ENCODE measurements around the gene ACAA2. TPM values are rescaled to one million over a fixed set of nuclear protein-coding genes. Genes with fewer than 3 reads are reported as not detected.

Gene ACAA2
- total and polyA plus RNA-seq, 10 of the 15 experiments (the other 5 are each of a cell fraction or from before 2014, with no cell fraction given), result 43.1 to 134 (median 64.6) TPM

DNA sequence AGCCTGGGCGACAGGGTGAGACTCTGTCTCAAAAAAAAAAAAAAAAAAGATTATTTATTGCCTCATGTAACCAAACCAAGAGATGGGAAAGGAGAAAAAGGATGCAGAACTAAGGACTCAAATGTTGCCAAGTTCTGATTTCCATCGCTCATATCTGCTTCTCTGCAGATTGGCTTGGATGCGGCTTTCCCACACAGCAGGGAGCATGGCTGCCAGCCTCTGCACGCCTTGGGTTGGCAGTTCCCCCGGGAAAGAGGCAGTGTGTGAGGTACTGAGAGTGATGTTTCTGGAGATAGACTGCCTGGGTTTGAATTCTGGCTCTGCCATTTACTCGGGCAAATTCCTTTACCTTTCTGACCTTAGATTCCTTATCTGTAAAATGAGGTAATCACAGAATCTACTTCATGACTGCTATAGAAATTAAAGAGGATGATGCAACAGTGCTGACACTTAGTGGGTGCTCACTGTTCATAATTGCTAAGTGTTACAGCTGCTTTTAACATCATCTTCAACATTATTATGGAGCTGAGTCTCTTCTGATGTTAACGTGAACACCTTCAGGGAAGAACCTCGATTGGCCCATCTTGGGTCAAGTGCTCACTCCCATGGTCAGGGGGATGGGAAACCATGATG, 68.8 kb downstream of the ACAA2 start (continued):
- TF ChIP-seq, protein P1, sequence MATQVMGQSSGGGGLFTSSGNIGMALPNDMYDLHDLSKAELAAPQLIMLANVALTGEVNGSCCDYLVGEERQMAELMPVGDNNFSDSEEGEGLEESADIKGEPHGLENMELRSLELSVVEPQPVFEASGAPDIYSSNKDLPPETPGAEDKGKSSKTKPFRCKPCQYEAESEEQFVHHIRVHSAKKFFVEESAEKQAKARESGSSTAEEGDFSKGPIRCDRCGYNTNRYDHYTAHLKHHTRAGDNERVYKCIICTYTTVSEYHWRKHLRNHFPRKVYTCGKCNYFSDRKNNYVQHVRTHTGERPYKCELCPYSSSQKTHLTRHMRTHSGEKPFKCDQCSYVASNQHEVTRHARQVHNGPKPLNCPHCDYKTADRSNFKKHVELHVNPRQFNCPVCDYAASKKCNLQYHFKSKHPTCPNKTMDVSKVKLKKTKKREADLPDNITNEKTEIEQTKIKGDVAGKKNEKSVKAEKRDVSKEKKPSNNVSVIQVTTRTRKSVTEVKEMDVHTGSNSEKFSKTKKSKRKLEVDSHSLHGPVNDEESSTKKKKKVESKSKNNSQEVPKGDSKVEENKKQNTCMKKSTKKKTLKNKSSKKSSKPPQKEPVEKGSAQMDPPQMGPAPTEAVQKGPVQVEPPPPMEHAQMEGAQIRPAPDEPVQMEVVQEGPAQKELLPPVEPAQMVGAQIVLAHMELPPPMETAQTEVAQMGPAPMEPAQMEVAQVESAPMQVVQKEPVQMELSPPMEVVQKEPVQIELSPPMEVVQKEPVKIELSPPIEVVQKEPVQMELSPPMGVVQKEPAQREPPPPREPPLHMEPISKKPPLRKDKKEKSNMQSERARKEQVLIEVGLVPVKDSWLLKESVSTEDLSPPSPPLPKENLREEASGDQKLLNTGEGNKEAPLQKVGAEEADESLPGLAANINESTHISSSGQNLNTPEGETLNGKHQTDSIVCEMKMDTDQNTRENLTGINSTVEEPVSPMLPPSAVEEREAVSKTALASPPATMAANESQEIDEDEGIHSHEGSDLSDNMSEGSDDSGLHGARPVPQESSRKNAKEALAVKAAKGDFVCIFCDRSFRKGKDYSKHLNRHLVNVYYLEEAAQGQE (IDR thresholded peaks at IDR 0.05; ENCODE audit: low read depth, low read length), result no peak
- no peak for TF ChIP-seq MXI1 (IDR thresholded peaks at IDR 0.05; ENCODE audit: low read depth, low read length)
- TF ChIP-seq ZNF207 (IDR thresholded peaks at IDR 0.05; ENCODE audit: borderline replicate concordance), result no peak
- no peak for TF ChIP-seq JUNB (IDR thresholded peaks at IDR 0.05)
- TF ChIP-seq ATF7 (IDR thresholded peaks at IDR 0.05; ENCODE audit: low read depth), result no peak
- TF ChIP-seq CHD2 (IDR thresholded peaks at IDR 0.05; ENCODE audit: borderline replicate concordance, low read depth, low read length), result no peak
- TF ChIP-seq, protein P2, sequence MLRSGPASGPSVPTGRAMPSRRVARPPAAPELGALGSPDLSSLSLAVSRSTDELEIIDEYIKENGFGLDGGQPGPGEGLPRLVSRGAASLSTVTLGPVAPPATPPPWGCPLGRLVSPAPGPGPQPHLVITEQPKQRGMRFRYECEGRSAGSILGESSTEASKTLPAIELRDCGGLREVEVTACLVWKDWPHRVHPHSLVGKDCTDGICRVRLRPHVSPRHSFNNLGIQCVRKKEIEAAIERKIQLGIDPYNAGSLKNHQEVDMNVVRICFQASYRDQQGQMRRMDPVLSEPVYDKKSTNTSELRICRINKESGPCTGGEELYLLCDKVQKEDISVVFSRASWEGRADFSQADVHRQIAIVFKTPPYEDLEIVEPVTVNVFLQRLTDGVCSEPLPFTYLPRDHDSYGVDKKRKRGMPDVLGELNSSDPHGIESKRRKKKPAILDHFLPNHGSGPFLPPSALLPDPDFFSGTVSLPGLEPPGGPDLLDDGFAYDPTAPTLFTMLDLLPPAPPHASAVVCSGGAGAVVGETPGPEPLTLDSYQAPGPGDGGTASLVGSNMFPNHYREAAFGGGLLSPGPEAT (IDR thresholded peaks at IDR 0.05; ENCODE audit: low read depth), result no peak
- TF ChIP-seq POLR2AphosphoS5 (IDR thresholded peaks at IDR 0.05; ENCODE audit: low read length), result no peak
- TF ChIP-seq, protein P3, sequence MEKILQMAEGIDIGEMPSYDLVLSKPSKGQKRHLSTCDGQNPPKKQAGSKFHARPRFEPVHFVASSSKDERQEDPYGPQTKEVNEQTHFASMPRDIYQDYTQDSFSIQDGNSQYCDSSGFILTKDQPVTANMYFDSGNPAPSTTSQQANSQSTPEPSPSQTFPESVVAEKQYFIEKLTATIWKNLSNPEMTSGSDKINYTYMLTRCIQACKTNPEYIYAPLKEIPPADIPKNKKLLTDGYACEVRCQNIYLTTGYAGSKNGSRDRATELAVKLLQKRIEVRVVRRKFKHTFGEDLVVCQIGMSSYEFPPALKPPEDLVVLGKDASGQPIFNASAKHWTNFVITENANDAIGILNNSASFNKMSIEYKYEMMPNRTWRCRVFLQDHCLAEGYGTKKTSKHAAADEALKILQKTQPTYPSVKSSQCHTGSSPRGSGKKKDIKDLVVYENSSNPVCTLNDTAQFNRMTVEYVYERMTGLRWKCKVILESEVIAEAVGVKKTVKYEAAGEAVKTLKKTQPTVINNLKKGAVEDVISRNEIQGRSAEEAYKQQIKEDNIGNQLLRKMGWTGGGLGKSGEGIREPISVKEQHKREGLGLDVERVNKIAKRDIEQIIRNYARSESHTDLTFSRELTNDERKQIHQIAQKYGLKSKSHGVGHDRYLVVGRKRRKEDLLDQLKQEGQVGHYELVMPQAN (conservative IDR thresholded peaks at IDR 0.05), result no peak
- no peak for TF ChIP-seq SIN3A (IDR thresholded peaks at IDR 0.05; ENCODE audit: low read depth, low read length)
- TF ChIP-seq NR2C1 (IDR thresholded peaks at IDR 0.05), result no peak
